ENCODE data around the gene LAPTM4A. TPM values are rescaled to one million over a fixed set of nuclear protein-coding genes. Genes with fewer than 3 reads are reported as not detected.

The LAPTM4A gene
- total RNA-seq, 1 experiment from 2014 or later: 123 TPM

- intact Hi-C loops (cut with micrococcal nuclease; ENCODE audit: unreplicated experiment): no loop called here
- POLR2A ChIA-PET: no interaction called here
- in situ Hi-C loops (cut with HindIII; ENCODE audit: low pct_unique_long_range_greater_than_20kb, low sequenced_read_pairs): no loop called here
- H3K4me1 ChIP-seq (ENCODE audit: control insufficient read depth, insufficient read depth, low read length): 0 out of 2 replicates have a peak, but pooled peaks cover 3% of the 10 kb centered on the region
- no peaks in the 10 kb centered on the region for H3K9me3 ChIP-seq (ENCODE audit: control insufficient read depth, insufficient read depth, low read depth, low read length)
- no peak overlapping the region for H3K27ac ChIP-seq (ENCODE audit: low read length)
- no peaks in the 10 kb centered on the region for H3K27me3 ChIP-seq (ENCODE audit: control insufficient read depth, insufficient read depth, low read length)
- TF ChIP-seq TCF7L2 (IDR thresholded peaks at IDR 0.05; ENCODE audit: low read depth, low read length) (no peak), SIN3A (IDR thresholded peaks at IDR 0.05; ENCODE audit: borderline replicate concordance, insufficient read depth, low read depth, low read length) (no peak), POLR2AphosphoS5 (IDR thresholded peaks at IDR 0.05; ENCODE audit: low read depth, low read length) (no peak), REST (IDR thresholded peaks at IDR 0.05; ENCODE audit: insufficient read depth in 1 of 2, low read depth in 2 of 2, low read length in 1 of 2) (no peak), CTCF (IDR thresholded peaks at IDR 0.05) (no peak)
- CTCF ChIA-PET: no interaction called here
- ATAC-seq (no peak), DNase-seq (ENCODE audit: low read depth, low spot score) (no peak)
- BruUV-seq (replicated peaks): no TSS peak
- no peak overlapping the region for H3K4me3 ChIP-seq (ENCODE audit: low read depth in 2 of 2, low read length in 2 of 2)
- no peaks in the 10 kb centered on the region for H3K36me3 ChIP-seq (ENCODE audit: control insufficient read depth, insufficient read depth, low read length)
Observed at GRCh38 chr2:20092226-20092900, 40.9 kb upstream of the LAPTM4A start.

GRCh38 chr2:20091305-20091991 is 40.0 kb upstream of the LAPTM4A start:
- H3K9me3 ChIP-seq (ENCODE audit: control insufficient read depth, insufficient read depth, low read depth, low read length): no peaks in the 10 kb centered on the region
- intact Hi-C loops (cut with micrococcal nuclease; ENCODE audit: unreplicated experiment): no loop called here
- in situ Hi-C loops (cut with HindIII; ENCODE audit: low pct_unique_long_range_greater_than_20kb, low sequenced_read_pairs): no loop called here
- H3K36me3 ChIP-seq (ENCODE audit: control insufficient read depth, insufficient read depth, low read length): no peaks in the 10 kb centered on the region
- no TSS peak for BruUV-seq (replicated peaks)
- POLR2A ChIA-PET: no interaction called here
- 0 out of 2 replicates have a peak, but pooled peaks cover 3% of the 10 kb centered on the region for H3K4me1 ChIP-seq (ENCODE audit: control insufficient read depth, insufficient read depth, low read length)
- CTCF ChIA-PET: interaction anchor here (0.6 kb wide), 1 partner anchor 348 kb away, joined by 5 read pairs; no protein-coding TSS in a partner anchor
- no peak for TF ChIP-seq SIN3A (IDR thresholded peaks at IDR 0.05; ENCODE audit: borderline replicate concordance, insufficient read depth, low read depth, low read length)
- no peak for TF ChIP-seq POLR2AphosphoS5 (IDR thresholded peaks at IDR 0.05; ENCODE audit: low read depth, low read length)
- no peak for TF ChIP-seq REST (IDR thresholded peaks at IDR 0.05; ENCODE audit: insufficient read depth in 1 of 2, low read depth in 2 of 2, low read length in 1 of 2)
- no peak for TF ChIP-seq TCF7L2 (IDR thresholded peaks at IDR 0.05; ENCODE audit: low read depth, low read length)
- TF ChIP-seq CTCF (IDR thresholded peaks at IDR 0.05): no peak
- H3K27ac ChIP-seq (ENCODE audit: low read length): no peak overlapping the region
- no peaks in the 10 kb centered on the region for H3K27me3 ChIP-seq (ENCODE audit: control insufficient read depth, insufficient read depth, low read length)
- ATAC-seq (no peak; the same call in 1 of the 2 replicates), DNase-seq (ENCODE audit: low read depth, low spot score) (no peak)
- no peak overlapping the region for H3K4me3 ChIP-seq (ENCODE audit: low read depth in 2 of 2, low read length in 2 of 2)
